Muscle of leg (tissue), 11 donors: Measurements from ENCODE around the gene A4GNT. TPM values are rescaled to one million over a fixed set of nuclear protein-coding genes. Genes with fewer than 3 reads are reported as not detected.

Source experiments
- DNase-seq: peaks from one replicate; pipeline ENCODE4 v3.0.0; 2013
- H3K27ac ChIP-seq: one replicate; pipeline ENCODE4 v1.5.1; 2013; ENCODE audit warnings: mild to moderate bottlenecking, low read length, control low read depth
- H3K27me3 ChIP-seq: one replicate; pipeline ENCODE4 v1.6.1; 2013; ENCODE audit warnings: low read length; ENCODE audit not compliant: control insufficient read depth, insufficient read depth
- H3K36me3 ChIP-seq: one replicate; pipeline ENCODE4 v1.6.1; 2013; ENCODE audit warnings: low read length; ENCODE audit not compliant: control insufficient read depth, insufficient read depth
- H3K4me1 ChIP-seq: one replicate; pipeline ENCODE4 v1.6.1; 2013; ENCODE audit warnings: low read length; ENCODE audit not compliant: control insufficient read depth, insufficient read depth
- H3K4me3 ChIP-seq: one replicate; pipeline ENCODE4 v1.5.1; 2013; ENCODE audit warnings: low read length, control low read depth
- H3K9me3 ChIP-seq: replicated peaks from 2 replicates; pipeline ENCODE4 v1.6.1; 2013; ENCODE audit warnings: low read depth, low read length; ENCODE audit not compliant: control insufficient read depth
- WGBS: methylation state at CpG from one replicate; pipeline ENCODE4 v1.1.5; 2013; ENCODE audit warnings: missing lambda C conversion rate; ENCODE audit not compliant: insufficient coverage; 5-methylcytosine and 5-hydroxymethylcytosine counted together
- polyA plus RNA-seq, 8 donors: library from polyadenylated mRNA; unstranded; fragments of 120-200 nt; gene quantifications; one replicate each; pipeline versions ENCODE4 v1.2.1 to v1.2.3, GENCODE V29; 2013; ENCODE audit warnings: inconsistent platforms in 1 of 8, low replicate concordance in 1 of 8; ENCODE audit not compliant: insufficient read length in 8 of 8, insufficient read depth in 1 of 8
- total RNA-seq: library from RNA; stranded (reverse); fragments of 120-200 nt; gene quantifications from one replicate; pipeline ENCODE4 v1.2.4, GENCODE V29; 2013

The A4GNT gene
- total and polyA plus RNA-seq, 9 donors, result 0.08 to 0.09 TPM; not detected in 7

DNA sequence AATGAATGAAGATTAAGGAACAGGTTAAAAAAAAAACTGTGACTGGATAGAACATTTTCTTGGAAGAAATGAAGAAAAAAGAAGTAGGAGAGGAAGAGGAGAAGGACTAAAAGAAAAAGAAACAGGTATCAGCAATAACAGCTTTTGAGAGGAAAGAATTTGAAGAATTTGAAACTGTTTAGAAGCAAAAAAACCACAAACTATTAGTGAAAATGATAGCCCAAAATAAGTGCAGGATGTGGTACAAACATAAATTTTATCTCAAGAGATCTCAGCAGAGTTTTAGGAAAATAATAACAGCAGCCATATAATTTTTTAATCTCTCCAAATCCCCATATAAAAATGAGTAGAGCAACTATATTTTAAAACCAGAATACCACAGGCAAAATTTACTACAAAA lies 8.8 kb upstream of the A4GNT start:
- Histone ChIP-seq H3K4me3 (no peak overlapping the region), H3K36me3 (no peaks in the 10 kb centered on the region), H3K4me1 (no peaks in the 10 kb centered on the region), H3K27ac (no peak overlapping the region), H3K9me3 (no peaks in the 10 kb centered on the region), H3K27me3 (no peaks in the 10 kb centered on the region)
- DNase-seq, result no peak

DNA sequence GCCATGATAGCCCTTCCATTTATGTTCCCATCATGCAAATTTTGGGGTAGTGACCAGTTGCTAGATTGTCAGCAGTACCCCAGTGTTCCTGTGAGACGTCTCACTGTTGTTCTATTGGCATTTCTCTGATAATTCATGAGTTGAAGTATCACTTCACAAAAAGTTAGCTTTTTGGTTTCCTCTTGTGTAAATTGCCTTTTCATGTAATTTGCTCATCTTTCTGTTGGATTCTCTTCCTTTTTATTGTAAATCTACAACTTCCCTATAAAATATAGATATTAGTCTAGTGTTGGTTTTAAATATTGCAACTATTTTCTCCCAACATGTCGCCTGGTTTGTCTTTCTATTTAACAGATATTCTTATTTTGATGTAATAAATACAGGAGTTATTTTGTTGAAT lies 7.5 kb upstream of the A4GNT start:
- Histone ChIP-seq H3K27ac (no peak overlapping the region), H3K4me3 (no peak overlapping the region), H3K27me3 (no peaks in the 10 kb centered on the region), H3K36me3 (no peaks in the 10 kb centered on the region), H3K4me1 (no peaks in the 10 kb centered on the region), H3K9me3 (no peaks in the 10 kb centered on the region)
- WGBS, result no CpG with 5 or more reads among the region's 2 CpGs
- no peak for DNase-seq

- no peaks in the 10 kb centered on the region for H3K36me3 ChIP-seq
- no peak overlapping the region for H3K4me3 ChIP-seq
- no peaks in the 10 kb centered on the region for H3K4me1 ChIP-seq
- H3K9me3 ChIP-seq, result no peaks in the 10 kb centered on the region
- H3K27me3 ChIP-seq, result no peaks in the 10 kb centered on the region
- 73% methylated on average over 2 of the region's 2 CpGs for WGBS
- H3K27ac ChIP-seq, result no peak overlapping the region
- DNase-seq, result no peak
These were observed 5.7 kb upstream of the A4GNT start for GRCh38 chr3:138137861-138138260.

GRCh38 chr3:138136201-138136600 lies 4.0 kb upstream of the A4GNT start:
- H3K4me3 ChIP-seq, result no peak overlapping the region
- no peaks in the 10 kb centered on the region for H3K9me3 ChIP-seq
- 83% methylated on average over 3 of the region's 3 CpGs for WGBS
- no peaks in the 10 kb centered on the region for H3K4me1 ChIP-seq
- H3K27me3 ChIP-seq, result no peaks in the 10 kb centered on the region
- no peak overlapping the region for H3K27ac ChIP-seq
- H3K36me3 ChIP-seq, result no peaks in the 10 kb centered on the region
- no peak for DNase-seq

- WGBS, result no CpG with 5 or more reads among the region's 2 CpGs
- H3K4me3 ChIP-seq, result no peak overlapping the region
- no peaks in the 10 kb centered on the region for H3K4me1 ChIP-seq
- no peaks in the 10 kb centered on the region for H3K27me3 ChIP-seq
- H3K36me3 ChIP-seq, result no peaks in the 10 kb centered on the region
- DNase-seq, result no peak
- H3K9me3 ChIP-seq, result no peaks in the 10 kb centered on the region
- no peak overlapping the region for H3K27ac ChIP-seq
These were observed 3.6 kb upstream of the A4GNT start for GRCh38 chr3:138135833-138136194.

DNA sequence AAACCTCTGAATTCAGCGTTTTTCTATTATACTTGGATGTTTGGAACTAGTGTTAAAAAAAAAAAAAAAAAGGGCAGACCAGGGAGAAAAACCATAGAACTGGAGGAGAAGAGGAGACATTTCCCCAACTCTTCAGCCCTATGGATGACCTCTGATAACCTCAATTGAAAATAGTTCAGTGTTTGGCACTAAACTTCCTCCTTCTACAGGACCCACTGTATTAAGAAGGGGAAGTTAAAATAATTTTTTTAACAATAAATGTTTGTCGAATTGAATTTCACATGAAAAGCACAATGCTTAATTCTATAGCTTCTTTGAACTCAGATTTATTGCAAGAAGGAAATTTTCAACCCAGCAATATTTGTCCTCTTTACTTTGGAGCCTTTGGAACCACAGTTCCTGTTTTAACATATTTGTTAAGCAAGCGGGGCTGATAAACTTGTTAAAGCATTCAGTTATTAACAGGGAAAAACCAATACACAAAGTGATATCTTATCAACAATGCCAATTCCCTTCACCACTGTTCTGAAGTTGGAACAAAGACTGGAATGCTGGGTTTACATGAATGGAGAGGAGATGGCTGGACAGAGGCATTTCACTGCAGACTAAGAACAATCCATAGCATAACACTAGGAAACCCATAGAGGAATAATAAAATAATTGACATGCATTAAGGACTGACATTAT lies 3.1 kb upstream of the A4GNT start:
- H3K4me1 ChIP-seq, result no peaks in the 10 kb centered on the region
- H3K27ac ChIP-seq, result no peak overlapping the region

GRCh38 chr3:138127636-138128365 lies 4.4 kb downstream of the A4GNT start:
- no peak for DNase-seq
- Histone ChIP-seq H3K9me3 (peaks cover 2% of the 10 kb centered on the region), H3K36me3 (no peaks in the 10 kb centered on the region), H3K4me3 (no peak overlapping the region), H3K27ac (no peak overlapping the region), H3K4me1 (peaks cover 9% of the 10 kb centered on the region), H3K27me3 (no peaks in the 10 kb centered on the region)
- 86% methylated on average over 1 of the region's 1 CpG for WGBS

More for the DNA sequence above, 3.1 kb upstream of the A4GNT start:
- DNase-seq, result no peak
- H3K4me3 ChIP-seq, result no peak overlapping the region
- H3K36me3 ChIP-seq, result no peaks in the 10 kb centered on the region
- no CpG with 5 or more reads among the region's 3 CpGs for WGBS
- no peaks in the 10 kb centered on the region for H3K9me3 ChIP-seq
- no peaks in the 10 kb centered on the region for H3K27me3 ChIP-seq

DNA sequence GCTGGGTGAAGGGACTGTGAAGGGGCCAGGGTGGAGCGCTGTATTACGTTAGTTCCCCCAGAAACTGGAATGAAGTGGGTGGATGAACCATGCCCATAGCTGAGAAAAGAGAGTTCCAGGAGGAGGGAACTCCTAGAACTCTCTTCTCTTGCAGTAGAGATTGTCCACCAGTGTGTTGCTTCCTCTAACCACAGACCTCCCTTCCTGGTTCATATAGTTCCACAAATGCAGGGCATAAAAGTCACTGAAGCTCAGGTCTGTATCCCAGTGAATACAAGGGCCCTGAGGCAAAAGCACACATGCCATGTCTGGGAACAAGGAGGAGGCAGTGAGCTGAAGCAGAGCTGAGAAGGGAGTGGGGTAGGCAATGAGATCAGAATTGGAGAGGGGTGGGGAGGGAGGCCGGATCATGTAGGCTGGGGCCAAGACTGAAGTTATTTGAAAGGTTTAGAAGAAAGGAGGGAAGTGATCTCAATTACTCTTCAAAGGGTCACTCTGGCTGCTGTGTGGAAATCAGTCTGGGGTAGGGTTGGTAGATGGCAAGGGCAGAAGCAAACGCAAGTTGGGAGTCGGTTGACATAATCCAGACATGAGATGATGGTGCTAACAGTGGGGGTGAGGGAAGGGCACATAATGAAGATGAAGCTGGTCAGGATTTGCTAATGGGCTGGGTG lies 6.5 kb downstream of the A4GNT start:
- Histone ChIP-seq H3K4me3 (no peak overlapping the region), H3K9me3 (peaks cover 2% of the 10 kb centered on the region), H3K4me1 (peaks cover 9% of the 10 kb centered on the region), H3K27me3 (no peaks in the 10 kb centered on the region), H3K27ac (no peak overlapping the region), H3K36me3 (no peaks in the 10 kb centered on the region)
- peak; percentile 42 for DNase-seq
- 20% methylated on average over 5 of the region's 5 CpGs for WGBS

GRCh38 chr3:138124706-138125355 lies 7.4 kb downstream of the A4GNT start:
- no peaks in the 10 kb centered on the region for H3K36me3 ChIP-seq
- no peak overlapping the region for H3K4me3 ChIP-seq
- no peaks in the 10 kb centered on the region for H3K27me3 ChIP-seq
- peaks cover 9% of the 10 kb centered on the region for H3K4me1 ChIP-seq
- DNase-seq, result peak; percentile 66
- H3K27ac ChIP-seq, result no peak overlapping the region
- H3K9me3 ChIP-seq, result peaks cover 2% of the 10 kb centered on the region
- 79% methylated on average over 5 of the region's 10 CpGs for WGBS

DNA sequence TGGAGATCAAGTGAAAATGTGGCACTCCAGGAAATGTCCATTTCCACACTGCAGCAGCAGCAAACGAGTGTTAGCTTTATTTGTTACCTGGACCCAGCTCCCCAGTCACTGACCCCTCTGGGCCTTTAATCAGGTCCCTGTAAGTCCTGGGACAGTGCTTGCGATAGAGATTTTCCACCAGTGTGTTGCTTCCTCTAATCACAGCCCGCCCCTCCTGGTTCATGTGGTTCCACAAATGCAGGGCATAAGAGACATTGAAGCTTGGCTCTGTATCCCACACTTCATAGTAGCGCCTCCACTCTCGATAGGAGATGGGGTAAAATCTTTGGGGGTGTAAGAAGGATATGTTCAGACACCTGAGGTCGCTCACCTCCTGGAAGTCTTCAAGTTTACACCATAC lies 8.0 kb downstream of the A4GNT start:
- no peak for DNase-seq
- Histone ChIP-seq H3K4me3 (no peak overlapping the region), H3K9me3 (peaks cover 2% of the 10 kb centered on the region), H3K4me1 (peaks cover 9% of the 10 kb centered on the region), H3K27me3 (no peaks in the 10 kb centered on the region), H3K27ac (no peak overlapping the region), H3K36me3 (no peaks in the 10 kb centered on the region)
- WGBS, result 75% methylated on average over 2 of the region's 6 CpGs
